Measurements from ENCODE around the gene CAPN14.

The CAPN14 gene

GRCh38 chr2:31240381-31241365 is 23.4 kb upstream of the CAPN14 start:
- Histone ChIP-seq H3K4me3 (replicated peaks; ENCODE audit: insufficient read depth, low read length) (no peak overlapping the region), H3K27me3 (ENCODE audit: insufficient read depth, poor library complexity, severe bottlenecking) (no peaks in the 10 kb centered on the region), H3K27ac (replicated peaks) (no peak overlapping the region)
- TF ChIP-seq GABPA (IDR thresholded peaks at IDR 0.05; ENCODE audit: low read depth), result no peak
- TF ChIP-seq, protein P1, sequence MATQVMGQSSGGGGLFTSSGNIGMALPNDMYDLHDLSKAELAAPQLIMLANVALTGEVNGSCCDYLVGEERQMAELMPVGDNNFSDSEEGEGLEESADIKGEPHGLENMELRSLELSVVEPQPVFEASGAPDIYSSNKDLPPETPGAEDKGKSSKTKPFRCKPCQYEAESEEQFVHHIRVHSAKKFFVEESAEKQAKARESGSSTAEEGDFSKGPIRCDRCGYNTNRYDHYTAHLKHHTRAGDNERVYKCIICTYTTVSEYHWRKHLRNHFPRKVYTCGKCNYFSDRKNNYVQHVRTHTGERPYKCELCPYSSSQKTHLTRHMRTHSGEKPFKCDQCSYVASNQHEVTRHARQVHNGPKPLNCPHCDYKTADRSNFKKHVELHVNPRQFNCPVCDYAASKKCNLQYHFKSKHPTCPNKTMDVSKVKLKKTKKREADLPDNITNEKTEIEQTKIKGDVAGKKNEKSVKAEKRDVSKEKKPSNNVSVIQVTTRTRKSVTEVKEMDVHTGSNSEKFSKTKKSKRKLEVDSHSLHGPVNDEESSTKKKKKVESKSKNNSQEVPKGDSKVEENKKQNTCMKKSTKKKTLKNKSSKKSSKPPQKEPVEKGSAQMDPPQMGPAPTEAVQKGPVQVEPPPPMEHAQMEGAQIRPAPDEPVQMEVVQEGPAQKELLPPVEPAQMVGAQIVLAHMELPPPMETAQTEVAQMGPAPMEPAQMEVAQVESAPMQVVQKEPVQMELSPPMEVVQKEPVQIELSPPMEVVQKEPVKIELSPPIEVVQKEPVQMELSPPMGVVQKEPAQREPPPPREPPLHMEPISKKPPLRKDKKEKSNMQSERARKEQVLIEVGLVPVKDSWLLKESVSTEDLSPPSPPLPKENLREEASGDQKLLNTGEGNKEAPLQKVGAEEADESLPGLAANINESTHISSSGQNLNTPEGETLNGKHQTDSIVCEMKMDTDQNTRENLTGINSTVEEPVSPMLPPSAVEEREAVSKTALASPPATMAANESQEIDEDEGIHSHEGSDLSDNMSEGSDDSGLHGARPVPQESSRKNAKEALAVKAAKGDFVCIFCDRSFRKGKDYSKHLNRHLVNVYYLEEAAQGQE (IDR thresholded peaks at IDR 0.05; ENCODE audit: insufficient replicate concordance, low read depth), result no peak
- TF ChIP-seq SPI1 (IDR thresholded peaks at IDR 0.05; ENCODE audit: borderline replicate concordance, low read depth), result no peak
- TF ChIP-seq CTCF (IDR thresholded peaks at IDR 0.05; ENCODE audit: insufficient read depth, low read length), result no peak
- TF ChIP-seq POLR2AphosphoS5 (IDR thresholded peaks at IDR 0.05; ENCODE audit: low read depth), result no peak
- no peak for DNase-seq (ENCODE audit: low read depth in 1 of 2, low spot score in 1 of 2)

- TF ChIP-seq GABPA (IDR thresholded peaks at IDR 0.05; ENCODE audit: low read depth), result no peak
- no peak for TF ChIP-seq CTCF (IDR thresholded peaks at IDR 0.05; ENCODE audit: insufficient read depth, low read length)
- TF ChIP-seq, protein P1 (IDR thresholded peaks at IDR 0.05; ENCODE audit: insufficient replicate concordance, low read depth), result no peak
- TF ChIP-seq POLR2AphosphoS5 (IDR thresholded peaks at IDR 0.05; ENCODE audit: low read depth), result no peak
- TF ChIP-seq SPI1 (IDR thresholded peaks at IDR 0.05; ENCODE audit: borderline replicate concordance, low read depth), result no peak
- Histone ChIP-seq H3K27me3 (ENCODE audit: insufficient read depth, poor library complexity, severe bottlenecking) (no peaks in the 10 kb centered on the region), H3K4me3 (replicated peaks; ENCODE audit: insufficient read depth, low read length) (no peak overlapping the region), H3K27ac (replicated peaks) (no peak overlapping the region)
- no peak for DNase-seq (ENCODE audit: low read depth in 1 of 2, low spot score in 1 of 2)
Measured at GRCh38 chr2:31239593-31240177, 22.4 kb upstream of the CAPN14 start.

- no peak for TF ChIP-seq POLR2AphosphoS5 (IDR thresholded peaks at IDR 0.05; ENCODE audit: low read depth)
- no peak for TF ChIP-seq SPI1 (IDR thresholded peaks at IDR 0.05; ENCODE audit: borderline replicate concordance, low read depth)
- no peak overlapping the region for H3K4me3 ChIP-seq (replicated peaks; ENCODE audit: insufficient read depth, low read length)
- no peak overlapping the region for H3K27ac ChIP-seq (replicated peaks)
- DNase-seq (ENCODE audit: low read depth in 1 of 2, low spot score in 1 of 2), result no peak
- H3K27me3 ChIP-seq (ENCODE audit: insufficient read depth, poor library complexity, severe bottlenecking), result no peaks in the 10 kb centered on the region
Measured at GRCh38 chr2:31238906-31239592, 21.7 kb upstream of the CAPN14 start.
